Neutrophil (primary cell): ENCODE measurements around the gene KLK5.

ENCODE experiments used
- H3K27ac ChIP-seq: fragments of 200-600 bp; sonication (generic); 2 replicates; pipeline ENCODE4 v1.5.1; 2016; ENCODE audit warnings: mild to moderate bottlenecking, moderate library complexity
- H3K27me3 ChIP-seq: fragments of 200-600 bp; sonication (generic); 2 replicates; pipeline ENCODE4 v1.6.0; 2016; ENCODE audit warnings: mild to moderate bottlenecking
- H3K36me3 ChIP-seq: fragments of 200-600 bp; sonication (generic); 2 replicates; pipeline ENCODE4 v1.5.1; 2017
- H3K4me1 ChIP-seq, 2 experiments: fragments of 200-600 bp in 1 of 2; sonication (generic) in 1 of 2; 1 replicate in 1 of 2; 2 replicates in 1 of 2; pipeline versions ENCODE4 v1.5.1 to v1.6.1; 2013 to 2016; ENCODE audit warnings: low read depth in 1 of 2, low read length in 1 of 2, mild to moderate bottlenecking in 1 of 2, moderate library complexity in 1 of 2; ENCODE audit not compliant: control insufficient read depth in 1 of 2, insufficient read depth in 1 of 2
- H3K4me3 ChIP-seq, 2 experiments: fragments of 200-600 bp in 1 of 2; sonication (generic) in 1 of 2; 1 replicate in 1 of 2; 2 replicates in 1 of 2; pipeline ENCODE4 v1.5.1; 2013 to 2016; ENCODE audit warnings: low read depth in 1 of 2, low read length in 1 of 2, mild to moderate bottlenecking in 1 of 2, moderate library complexity in 1 of 2
- H3K9me3 ChIP-seq: fragments of 200-600 bp; sonication (generic); 2 replicates; pipeline ENCODE4 v1.5.1; 2016
- CTCF ChIP-seq: fragments of 200-600 bp; sonication (generic); IDR thresholded peaks from 2 replicates; pipeline ENCODE4 v1.5.1; 2016; ENCODE audit warnings: antibody characterized with exemption

The KLK5 gene

GRCh38 chr19:50981587-50982146 lies 28.8 kb upstream of the KLK5 start:
- Histone ChIP-seq H3K4me3 (no peak overlapping the region), H3K36me3 (no peaks in the 10 kb centered on the region), H3K4me1 (no peaks in the 10 kb centered on the region), H3K27me3 (peaks cover 62% of the 10 kb centered on the region), H3K27ac (no peak overlapping the region), H3K9me3 (no peaks in the 10 kb centered on the region)
- TF ChIP-seq CTCF, result no peak

GRCh38 chr19:50980208-50980607 lies 27.4 kb upstream of the KLK5 start:
- H3K27me3 ChIP-seq, result peaks cover 62% of the 10 kb centered on the region

GRCh38 chr19:50979758-50980157 lies 26.9 kb upstream of the KLK5 start:
- H3K9me3 ChIP-seq, result no peaks in the 10 kb centered on the region
- H3K27me3 ChIP-seq, result peaks cover 58% of the 10 kb centered on the region
- no peak overlapping the region for H3K27ac ChIP-seq
- TF ChIP-seq CTCF, result no peak
- H3K4me1 ChIP-seq, result no peaks in the 10 kb centered on the region
- no peak overlapping the region for H3K4me3 ChIP-seq
- no peaks in the 10 kb centered on the region for H3K36me3 ChIP-seq

More at GRCh38 chr19:50980208-50980607, 27.4 kb upstream of the KLK5 start:
- Histone ChIP-seq H3K4me1 (no peaks in the 10 kb centered on the region), H3K4me3 (no peak overlapping the region), H3K9me3 (no peaks in the 10 kb centered on the region), H3K36me3 (no peaks in the 10 kb centered on the region), H3K27ac (no peak overlapping the region)
- no peak for TF ChIP-seq CTCF

GRCh38 chr19:50978772-50979390 lies 26.0 kb upstream of the KLK5 start:
- Histone ChIP-seq H3K27ac (no peak overlapping the region), H3K9me3 (no peaks in the 10 kb centered on the region), H3K4me1 (no peaks in the 10 kb centered on the region), H3K36me3 (no peaks in the 10 kb centered on the region), H3K4me3 (no peak overlapping the region), H3K27me3 (peaks cover 49% of the 10 kb centered on the region)
- no peak for TF ChIP-seq CTCF

- Histone ChIP-seq H3K9me3 (no peaks in the 10 kb centered on the region), H3K4me3 (no peak overlapping the region), H3K36me3 (no peaks in the 10 kb centered on the region), H3K27me3 (peaks cover 40% of the 10 kb centered on the region), H3K4me1 (no peaks in the 10 kb centered on the region), H3K27ac (no peak overlapping the region)
- no peak for TF ChIP-seq CTCF
These were observed 24.8 kb upstream of the KLK5 start for GRCh38 chr19:50977626-50978025.
